Activated CD8-positive, alpha-beta memory T cell treated with anti-CD3 and anti-CD28 coated beads for 36 hours (primary cell): ENCODE measurements around the gene TSPAN18. TPM values are rescaled to one million over a fixed set of nuclear protein-coding genes. Genes with fewer than 3 reads are reported as not detected.

Experiments used
- CTCF ChIA-PET: fragments of 350-600 bp; sonication (Branson Sonifier 250); formaldehyde crosslinking; loops from one replicate; lab custom pipeline; 2021; ENCODE audit warnings: antibody characterized with exemption; lab: Charles Lee
- POLR2A ChIA-PET: fragments of 350-600 bp; sonication (Branson Sonifier 250); formaldehyde crosslinking; loops from one replicate; lab custom pipeline; 2021; ENCODE audit warnings: antibody characterized with exemption; lab: Charles Lee
- total RNA-seq, 2 experiments: library from RNA; stranded (reverse); gene quantifications; one replicate each; pipeline ENCODE4 v1.2.3, GENCODE V29; 2021

The TSPAN18 gene
- total RNA-seq, 2 experiments from 2014 or later = 0.84 to 1.1 TPM

DNA sequence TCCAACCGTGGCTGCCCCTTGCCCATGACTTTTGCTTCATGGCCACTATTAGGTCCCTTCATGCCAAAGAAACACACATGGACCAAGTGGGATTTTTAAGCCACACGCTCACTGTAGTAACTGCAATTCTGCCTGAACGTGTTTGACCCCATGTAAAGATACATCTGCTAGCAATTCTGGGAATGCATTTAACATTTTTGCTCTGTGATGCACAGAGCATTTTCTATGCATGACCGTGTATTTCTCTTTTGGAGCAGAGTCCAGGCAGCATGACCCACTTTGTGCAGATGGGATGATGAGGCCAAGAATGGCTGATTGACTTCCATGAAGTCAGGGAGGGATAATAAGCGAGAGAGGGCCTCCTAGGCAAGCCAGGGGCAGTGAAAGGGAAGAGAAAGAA is 115.5 kb downstream of the TSPAN18 start:
- CTCF ChIA-PET = no interaction called here
- POLR2A ChIA-PET = no interaction called here

DNA sequence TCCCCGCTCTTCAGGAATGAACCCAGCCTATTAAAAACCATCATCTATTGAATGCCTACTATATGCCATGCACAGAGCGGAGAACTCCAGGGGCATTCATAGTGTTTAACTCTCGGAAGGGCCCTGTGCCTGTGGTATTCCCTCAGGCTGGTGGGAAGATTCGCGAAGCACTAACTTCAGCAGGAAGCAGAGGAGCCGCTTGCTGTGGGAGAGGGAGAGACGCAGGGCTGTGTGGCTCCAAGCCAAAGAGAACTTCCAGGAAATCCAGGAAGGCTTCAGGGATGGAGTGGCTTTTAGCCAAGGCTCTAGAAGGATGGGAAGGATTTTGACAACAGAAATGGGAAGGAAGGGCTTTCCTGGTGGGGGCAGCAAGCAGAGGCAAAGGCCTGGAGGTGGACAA is 120.1 kb downstream of the TSPAN18 start:
- CTCF ChIA-PET = no interaction called here

DNA sequence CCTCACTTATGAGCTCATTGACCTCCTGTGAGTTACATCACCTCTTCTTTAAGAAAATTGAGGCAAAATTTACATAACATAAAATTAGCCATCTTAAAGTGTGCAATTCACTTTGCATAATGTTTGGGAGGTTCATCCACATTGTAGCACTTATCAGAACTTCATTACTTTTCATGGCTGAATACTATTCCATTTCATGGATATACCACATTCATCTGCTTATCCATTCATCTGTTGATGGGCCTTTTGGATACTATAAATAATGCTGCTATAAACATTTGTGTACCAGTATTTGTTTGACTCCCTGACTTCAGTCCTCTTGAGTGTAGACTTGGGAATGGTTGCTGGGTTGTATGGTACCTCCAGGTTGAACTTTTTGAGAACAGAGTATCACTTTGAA is 120.6 kb downstream of the TSPAN18 start:
- CTCF ChIA-PET = no interaction called here
- POLR2A ChIA-PET = no interaction called here

More for the DNA sequence above, 120.1 kb downstream of the TSPAN18 start:
- POLR2A ChIA-PET = no interaction called here

DNA sequence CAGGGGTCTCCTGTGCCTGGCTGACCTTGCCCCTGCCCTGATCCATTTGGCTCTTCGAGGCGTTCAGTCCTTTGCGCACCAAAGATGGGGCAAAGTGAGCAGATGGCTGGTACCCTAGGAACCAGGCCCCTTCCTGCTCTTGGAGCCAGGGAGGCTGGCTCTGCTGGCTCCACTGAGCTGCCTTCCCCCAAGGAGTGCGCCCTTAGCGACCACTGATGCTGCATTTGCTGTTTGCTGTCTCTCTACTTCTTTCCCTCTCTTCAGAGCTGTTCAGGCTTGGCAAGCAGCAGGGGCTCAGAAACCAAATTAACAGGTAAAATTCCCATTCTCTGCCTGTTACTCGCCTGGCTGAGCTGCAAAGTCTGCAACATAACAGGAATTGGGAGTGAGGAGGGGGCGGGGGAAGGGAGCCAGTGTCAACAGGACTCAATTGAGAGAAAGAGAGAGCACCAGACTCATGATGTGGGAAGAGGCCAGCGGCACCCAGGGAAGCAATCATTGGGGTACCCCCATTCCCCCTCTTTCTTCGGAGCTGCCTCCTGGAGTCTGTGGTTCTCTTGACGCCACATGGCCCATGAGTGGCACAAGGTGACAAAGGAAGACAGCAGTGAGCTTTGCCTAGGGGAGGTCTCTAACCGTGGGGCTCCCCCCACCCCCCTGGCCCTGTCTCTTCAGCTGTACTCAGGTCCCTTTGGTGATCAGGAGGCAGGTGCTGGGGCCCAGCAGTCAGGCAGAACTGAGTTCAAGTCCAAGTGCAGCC is 121.6 kb downstream of the TSPAN18 start:
- ChIA-PET CTCF (no interaction called here), POLR2A (interaction anchor here (0.6 kb wide), 1 partner anchor 220 kb away, joined by 4 read pairs; no protein-coding TSS in a partner anchor)

DNA sequence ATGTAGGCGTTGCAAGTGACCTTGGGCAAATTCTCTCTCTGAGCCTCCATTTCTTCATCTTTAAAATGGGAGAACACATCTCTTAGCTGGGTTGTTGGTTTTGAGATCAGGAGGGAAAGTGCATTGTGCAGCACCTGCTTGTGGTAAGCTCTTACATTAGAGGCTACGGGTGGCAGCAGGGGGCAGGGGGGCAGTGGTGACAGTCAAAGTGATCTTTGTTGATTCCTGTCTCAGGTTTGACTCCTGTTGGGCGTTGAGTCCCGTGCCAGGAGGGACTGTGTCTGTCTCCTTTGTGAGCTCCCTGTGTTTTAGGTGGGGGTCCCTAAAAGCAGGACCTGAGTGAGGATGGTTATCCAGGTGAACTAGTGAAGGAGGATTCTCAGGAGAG is 122.2 kb downstream of the TSPAN18 start:
- POLR2A ChIA-PET = interaction anchor here (0.6 kb wide), 1 partner anchor 221 kb away, joined by 4 read pairs; no protein-coding TSS in a partner anchor
- CTCF ChIA-PET = no interaction called here

DNA sequence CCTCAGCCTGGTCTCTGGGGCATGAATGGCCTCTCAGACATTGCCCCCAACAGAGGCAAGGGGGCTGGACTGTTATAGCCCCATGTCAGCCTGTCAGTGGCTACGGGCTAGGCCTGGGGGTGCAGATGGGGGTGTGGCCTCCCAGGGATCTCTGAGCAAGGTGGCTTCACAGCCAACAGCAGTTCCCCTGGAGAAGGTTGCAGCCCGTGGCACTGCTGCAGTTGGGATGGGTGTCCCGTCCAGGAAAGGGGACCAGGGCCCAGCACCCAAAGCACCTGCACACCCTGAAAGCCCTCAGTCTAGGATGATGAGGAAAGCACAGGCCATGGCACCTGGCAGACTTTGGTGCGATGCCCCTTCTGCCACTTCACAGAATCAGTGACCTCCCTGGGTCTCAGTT is 122.7 kb downstream of the TSPAN18 start:
- ChIA-PET POLR2A (no interaction called here), CTCF (no interaction called here)

DNA sequence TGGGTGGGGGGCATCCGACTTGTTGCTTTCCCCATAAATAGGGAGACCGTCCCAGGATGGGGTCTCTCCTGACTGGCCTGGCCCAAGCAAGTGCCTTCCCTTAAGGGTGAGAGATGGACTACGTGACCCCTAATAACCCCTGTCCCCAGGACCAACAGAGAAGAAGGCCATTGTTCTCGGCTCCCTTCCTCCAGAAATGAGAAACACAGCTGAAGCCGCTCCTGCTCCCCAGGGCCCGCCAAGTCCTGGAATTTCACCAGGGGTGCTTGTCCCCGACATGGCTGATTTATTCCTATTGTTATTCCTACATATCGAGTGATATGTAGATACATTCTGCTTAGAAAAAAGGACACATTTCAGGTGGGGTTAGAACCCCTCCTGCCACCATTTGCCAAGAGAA is 123.2 kb downstream of the TSPAN18 start:
- POLR2A ChIA-PET = no interaction called here

DNA sequence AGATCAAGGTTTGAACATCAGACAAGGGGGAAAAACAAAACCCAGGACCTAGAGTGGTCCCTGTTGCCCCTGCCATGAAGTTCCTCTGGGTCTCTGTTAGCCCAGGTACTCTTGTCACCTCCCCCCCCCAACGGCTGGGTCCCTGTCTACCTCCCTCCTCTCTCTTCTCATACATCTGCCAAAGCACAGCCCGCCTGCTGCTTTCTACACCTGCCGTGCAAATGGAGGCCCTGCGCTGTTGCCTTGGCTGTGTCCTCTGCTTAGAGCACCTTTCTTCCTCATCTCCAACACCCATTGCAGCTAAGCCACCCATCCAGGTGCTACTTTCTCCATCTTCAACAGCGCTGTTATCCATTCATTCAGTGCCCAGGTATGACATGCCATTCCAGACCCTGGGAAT is 124.7 kb downstream of the TSPAN18 start:
- ChIA-PET POLR2A (no interaction called here), CTCF (interaction anchor here (1.2 kb wide), 1 partner anchor 76 kb away, joined by 4 read pairs; no protein-coding TSS in a partner anchor)

More for the DNA sequence above, 123.2 kb downstream of the TSPAN18 start:
- CTCF ChIA-PET = no interaction called here

DNA sequence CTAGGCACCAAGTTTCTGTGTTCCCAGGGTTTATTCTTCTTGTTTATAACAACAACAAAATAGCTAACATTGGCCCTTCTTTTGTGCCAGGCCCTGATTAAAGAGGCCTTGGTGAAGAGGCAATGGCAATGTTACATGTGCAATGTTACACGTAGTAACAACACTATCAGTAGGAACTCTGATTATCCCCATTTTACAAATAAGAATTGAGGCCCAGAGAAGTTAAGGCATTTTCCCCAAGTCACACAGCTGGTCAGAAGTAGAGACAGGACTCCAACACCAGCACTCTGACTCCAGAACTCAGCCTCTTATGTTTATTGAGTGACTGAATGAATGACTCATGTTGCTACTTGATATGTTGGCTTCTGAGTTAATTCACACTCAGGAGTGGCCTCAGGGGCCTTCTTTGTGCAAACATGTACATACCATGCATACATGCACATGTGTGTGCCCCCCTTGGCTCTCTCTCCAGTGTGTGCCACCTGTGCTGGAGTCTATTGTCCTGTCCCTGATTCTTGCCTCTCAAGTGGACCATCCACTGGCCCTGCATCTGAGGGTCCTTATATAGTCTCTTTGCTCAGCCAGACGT is 125.5 kb downstream of the TSPAN18 start:
- ChIA-PET CTCF (no interaction called here), POLR2A (no interaction called here)

DNA sequence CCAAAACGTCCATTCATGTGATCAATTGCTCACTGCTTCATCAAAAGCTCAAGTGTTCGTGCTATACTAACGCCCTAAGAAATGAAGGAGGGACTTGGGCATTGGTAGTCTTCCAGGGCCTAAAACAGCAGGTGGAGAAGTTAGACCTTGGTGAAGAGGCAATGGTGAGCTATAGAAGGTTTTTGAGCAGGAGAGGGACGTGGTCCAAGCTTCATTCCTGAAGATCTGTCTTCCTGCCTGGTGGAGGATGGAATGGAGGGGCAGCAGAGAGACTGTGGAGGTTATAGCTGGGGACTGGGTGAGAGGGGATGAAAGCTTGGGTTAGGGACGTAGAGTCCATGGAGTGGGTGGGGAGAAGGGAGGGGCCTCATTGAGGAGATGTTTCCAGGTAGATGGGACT is 126.2 kb downstream of the TSPAN18 start:
- ChIA-PET POLR2A (no interaction called here), CTCF (no interaction called here)

DNA sequence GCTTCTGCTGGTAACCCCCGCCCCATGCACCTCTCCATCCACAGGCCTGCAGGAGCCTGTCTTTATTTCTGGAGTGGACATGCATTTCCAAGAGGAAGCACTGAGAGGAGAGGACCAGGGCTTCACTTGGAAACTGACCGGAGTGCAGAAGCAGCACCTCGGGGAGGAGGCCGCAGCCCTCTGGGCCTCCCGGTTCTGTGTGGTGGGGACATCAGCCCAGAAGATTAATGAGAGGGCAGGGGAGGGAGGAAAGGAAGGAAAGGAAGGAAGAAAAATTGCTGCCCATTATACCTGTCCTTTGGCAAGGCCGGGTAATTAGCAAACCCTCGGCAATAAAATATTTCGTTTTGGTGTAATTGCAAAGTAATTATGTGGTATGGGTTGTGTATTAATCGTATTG is 126.9 kb downstream of the TSPAN18 start:
- CTCF ChIA-PET = no interaction called here
- POLR2A ChIA-PET = no interaction called here

DNA sequence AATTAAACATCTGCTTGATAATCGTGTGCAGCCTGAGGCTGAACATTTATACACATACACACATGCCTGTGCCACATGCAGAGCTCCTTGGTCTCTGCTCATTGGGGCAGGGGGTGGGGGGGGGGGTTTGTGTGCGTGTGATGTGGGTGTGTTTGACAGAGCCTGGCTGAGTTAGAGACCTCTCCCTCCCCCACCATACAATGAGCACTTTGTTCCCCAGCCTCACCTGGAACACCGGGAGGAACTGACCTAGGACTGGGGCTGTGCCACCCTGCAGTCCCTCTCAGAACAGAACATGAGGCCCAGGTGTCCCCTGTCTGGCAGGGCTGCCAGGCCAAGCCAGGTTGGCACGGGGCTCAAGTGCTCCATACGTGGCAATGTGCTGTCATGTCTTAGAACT is 127.3 kb downstream of the TSPAN18 start:
- POLR2A ChIA-PET = no interaction called here
- CTCF ChIA-PET = interaction anchor here (1.2 kb wide), 1 partner anchor 129 kb away, joined by 4 read pairs; no protein-coding TSS in a partner anchor

DNA sequence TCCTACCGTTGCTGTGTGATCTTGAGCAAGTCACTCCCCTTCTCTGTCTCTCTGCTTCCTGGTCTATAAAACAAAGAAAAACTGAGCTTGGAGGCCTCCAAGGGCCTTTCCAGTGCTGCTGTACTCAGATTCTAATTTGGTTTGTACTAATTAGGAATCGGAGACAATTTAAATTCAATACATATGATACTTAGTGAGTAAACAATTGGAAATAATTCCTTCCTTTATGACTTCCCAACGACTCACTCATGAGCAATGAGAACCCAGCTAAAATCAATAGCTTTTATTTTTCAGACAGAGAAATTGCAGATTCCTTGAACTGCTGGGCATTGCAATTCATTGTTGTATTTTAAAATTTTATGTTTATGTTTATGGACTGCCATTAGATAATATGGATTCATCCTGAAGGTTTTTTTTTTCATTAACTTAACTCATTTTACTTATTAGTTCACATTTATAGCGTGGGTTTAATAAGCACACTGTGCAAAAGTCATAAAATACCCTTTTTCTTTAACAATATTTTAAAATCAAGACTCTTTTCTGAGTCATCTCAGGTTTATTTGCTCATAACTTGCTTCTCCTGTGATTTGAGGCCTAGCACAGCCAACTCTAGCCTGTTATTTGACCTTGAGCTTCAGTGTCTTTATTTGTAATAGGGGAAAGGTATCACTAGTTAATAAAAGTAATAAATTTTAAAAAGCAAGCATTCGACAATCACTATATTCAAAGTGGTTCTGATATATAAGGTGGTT is 128.2 kb downstream of the TSPAN18 start:
- POLR2A ChIA-PET = no interaction called here
- CTCF ChIA-PET = interaction anchor here (1.2 kb wide), 1 partner anchor 130 kb away, joined by 4 read pairs; no protein-coding TSS in a partner anchor

DNA sequence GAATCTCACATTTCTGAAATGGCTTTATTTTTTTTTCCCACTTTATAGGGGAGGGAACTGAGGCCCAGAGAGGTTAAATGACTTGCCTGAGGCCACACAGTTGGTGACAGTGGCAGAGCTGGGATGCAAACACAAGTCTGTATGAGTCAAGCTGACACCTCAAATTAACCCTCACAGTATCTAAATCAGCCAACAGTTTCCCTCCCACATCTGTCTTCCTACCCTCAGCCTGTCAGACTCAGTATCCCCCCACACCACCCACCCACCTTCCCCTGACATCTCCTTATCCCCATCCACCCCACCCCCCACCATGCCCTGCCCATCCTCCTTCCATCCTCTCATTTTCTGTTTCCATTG is 128.7 kb downstream of the TSPAN18 start:
- ChIA-PET CTCF (interaction anchor here (1.2 kb wide), 1 partner anchor 131 kb away, joined by 4 read pairs; no protein-coding TSS in a partner anchor), POLR2A (no interaction called here)

DNA sequence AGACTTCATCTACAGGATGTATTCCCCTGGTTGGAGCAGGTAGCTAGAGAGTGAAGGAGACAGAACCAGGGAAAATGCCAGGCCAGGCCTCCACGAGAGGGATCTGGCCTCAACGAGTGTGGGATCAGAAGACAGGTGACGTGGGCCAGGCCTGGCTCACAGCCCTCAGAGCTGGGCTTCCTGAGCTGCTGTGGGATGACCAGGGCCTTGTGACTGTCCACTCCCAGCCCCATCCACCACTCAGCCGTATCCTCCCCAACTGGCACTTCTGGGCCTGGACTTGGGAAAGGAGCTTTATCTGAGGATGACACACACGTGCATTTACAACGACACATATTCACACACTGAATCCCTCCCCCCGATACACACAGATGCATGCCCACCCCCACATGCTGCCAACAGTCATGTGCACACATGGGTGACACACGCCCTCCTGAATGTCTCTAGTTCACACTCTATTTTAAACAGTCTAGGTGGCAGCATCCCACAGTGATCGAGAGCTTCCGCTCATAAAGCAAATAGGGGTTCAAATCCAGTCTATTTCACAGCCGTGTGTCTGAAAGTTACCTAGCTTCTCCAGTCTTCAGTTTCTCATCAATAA is 130.8 kb downstream of the TSPAN18 start:
- ChIA-PET POLR2A (no interaction called here), CTCF (no interaction called here)

DNA sequence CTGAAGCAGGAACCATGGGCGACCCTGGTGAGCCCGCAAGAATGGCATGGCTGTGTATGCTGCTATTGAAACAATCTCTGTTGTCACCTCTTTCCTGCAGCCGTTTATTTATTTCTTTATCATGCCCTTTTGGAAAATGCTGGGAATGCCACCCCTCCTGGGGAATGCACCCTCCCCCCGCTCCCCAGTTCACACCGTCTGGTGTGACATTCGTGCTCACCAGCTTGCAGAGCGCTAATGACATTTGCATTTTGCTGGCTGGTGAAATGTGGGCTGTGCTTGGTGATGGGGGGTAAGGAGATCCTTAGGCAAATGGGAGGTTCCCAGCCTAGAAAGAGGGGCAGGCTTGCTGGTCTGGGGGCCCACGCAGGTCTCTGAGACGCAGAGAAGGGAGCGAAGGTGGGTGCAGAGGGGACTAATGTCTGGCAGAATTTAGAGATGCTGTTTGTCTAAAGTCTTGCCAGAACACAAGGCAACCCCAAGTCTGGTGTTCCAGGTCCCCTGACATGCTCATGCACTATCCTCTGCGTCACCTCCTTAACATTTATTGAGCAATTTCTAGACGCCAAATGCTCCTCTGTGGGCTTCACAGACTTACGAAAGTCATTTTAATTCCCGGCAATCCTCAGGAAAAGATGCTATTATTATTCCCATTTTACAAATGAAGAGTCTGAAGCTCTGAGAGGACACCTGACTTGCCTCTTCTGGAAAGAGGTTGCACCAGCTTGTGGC is 132.2 kb downstream of the TSPAN18 start:
- POLR2A ChIA-PET = no interaction called here

DNA sequence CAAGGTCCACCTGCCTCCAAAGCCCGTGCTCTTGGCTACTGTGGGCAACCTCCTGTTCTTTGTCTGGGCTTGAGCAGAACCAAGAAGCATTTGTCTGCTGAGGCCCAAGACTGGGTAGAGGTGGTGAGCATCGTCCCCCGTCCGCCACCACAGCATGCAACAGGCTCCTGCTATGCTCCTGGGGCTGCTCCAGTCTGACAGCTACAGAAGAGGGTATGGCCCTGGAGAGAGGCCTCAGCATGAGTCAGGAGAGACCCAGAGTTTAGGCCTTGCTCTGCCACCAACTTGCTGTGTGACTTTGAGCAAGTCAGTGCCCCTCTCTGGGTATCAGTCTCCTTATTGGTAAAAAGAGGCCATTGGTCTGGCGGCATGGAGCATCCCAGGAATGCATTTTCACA is 132.8 kb downstream of the TSPAN18 start:
- ChIA-PET POLR2A (no interaction called here), CTCF (interaction anchor here (0.7 kb wide), 1 partner anchor 335 kb away, joined by 3 read pairs; no protein-coding TSS in a partner anchor)

More for the DNA sequence above, 132.2 kb downstream of the TSPAN18 start:
- CTCF ChIA-PET = no interaction called here

DNA sequence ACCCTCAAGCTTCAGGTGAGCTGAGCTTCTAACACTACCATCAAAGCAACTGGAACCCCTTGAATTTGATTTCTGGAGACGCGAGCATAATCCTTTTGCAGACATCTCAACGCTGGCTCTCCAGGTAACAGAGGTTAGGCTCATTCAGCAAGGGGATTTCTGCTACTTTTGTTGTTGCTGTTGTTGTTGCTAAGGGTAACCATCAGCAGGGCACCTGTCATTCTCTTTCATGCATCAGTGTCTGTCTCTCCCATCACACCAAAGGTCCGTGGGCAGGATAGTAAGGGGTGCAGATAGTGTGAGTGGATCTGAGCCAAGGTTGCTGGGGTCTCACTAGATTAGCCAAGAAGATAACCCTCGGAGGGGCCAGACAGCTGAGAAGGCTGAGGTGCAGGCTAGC is 133.6 kb downstream of the TSPAN18 start:
- POLR2A ChIA-PET = no interaction called here
- CTCF ChIA-PET = interaction anchor here (0.7 to 2.0 kb wide), 2 partner anchors 51 to 336 kb away, joined by 3 to 6 read pairs; no protein-coding TSS in a partner anchor
